ENCODE results near the gene KRT40.

KRT40 gene

DNA sequence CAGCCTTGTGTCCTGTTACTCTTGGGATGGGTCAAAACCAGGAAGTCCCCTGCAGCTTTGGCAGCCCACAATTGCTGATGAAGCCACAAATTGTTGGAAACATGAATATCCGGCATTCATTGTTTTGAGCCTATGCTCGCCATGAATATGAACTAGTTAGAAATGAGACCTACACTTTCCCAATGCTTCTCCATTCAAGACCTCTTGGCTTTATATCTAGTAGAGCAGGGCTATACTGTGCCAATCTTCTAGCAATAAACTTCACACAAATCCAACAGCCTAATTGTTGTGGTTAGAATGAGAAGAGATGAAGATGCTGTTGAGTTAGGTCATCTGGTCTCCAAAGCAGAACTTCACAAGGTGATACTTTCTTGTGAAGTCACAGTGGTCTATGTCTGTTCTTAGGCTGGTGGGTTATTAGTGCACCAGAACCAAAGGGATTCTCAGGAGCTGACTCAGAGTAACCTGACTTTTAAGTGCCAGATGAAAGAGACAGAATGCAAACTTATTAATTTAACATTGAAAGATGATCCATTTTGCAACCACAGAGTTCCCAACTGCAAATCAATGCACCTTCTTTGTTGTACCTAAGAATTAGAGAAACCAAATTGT, 33.0 kb downstream of the KRT40 start:
- no peak for DNase-seq

DNA sequence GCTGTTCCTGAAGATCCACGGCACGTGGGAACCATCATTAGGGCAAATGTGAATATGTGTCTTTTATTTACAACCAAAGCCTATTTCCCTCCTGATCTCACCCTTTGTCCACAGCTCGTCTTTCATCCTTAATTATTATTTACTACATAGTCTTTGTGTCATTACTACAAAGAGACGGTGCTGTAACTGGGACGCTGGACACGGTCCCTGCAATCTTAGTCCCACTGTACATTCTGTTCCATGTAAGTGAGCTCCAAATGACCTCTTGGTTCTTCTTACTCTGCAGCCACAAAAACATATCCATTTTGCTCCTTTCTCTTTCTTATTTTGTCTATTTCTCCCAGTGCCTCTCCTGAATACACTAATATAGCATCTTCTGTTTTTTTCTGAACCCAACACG, 34.0 kb downstream of the KRT40 start:
- DNase-seq = peak; percentile 43

DNA sequence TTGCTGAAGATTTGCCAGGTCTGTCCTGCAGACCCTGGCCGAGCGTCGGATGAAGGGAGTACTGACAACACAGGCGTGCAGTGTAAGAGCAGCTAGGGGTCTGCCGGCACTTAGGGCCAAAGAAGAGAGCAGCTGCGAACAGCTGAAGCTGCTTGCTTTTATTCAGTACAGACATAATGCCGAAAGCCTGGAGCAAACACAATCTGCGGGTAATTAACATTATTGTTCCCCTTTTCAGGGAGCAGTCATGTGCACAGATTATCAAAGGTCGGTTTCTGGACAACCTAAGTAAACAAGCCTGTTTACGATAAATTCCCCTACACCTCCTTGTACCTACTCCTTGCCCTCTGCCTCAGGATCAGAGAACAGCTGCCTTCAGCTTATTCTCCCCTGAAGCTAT, 34.7 kb downstream of the KRT40 start:
- peak; percentile 71 for DNase-seq

DNA sequence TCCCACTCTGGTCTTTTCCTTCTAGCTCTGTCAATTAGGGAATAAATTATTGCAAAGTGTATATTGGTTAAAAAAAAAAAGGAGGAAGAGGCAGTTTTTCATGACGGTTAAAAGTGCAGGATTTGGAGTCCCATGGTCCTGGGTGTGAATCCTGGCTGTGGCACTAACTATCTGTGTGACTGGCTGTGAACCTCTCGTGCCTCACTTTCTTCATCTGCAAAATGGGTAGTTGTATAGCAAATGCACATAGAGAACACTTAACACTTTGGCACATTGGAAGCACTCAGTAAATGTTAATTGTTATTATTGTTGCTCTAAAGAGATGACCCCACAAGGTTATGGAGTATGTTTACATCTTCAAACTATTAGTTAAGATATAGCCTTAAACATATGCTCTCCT, 36.2 kb downstream of the KRT40 start:
- no peak for DNase-seq

DNA sequence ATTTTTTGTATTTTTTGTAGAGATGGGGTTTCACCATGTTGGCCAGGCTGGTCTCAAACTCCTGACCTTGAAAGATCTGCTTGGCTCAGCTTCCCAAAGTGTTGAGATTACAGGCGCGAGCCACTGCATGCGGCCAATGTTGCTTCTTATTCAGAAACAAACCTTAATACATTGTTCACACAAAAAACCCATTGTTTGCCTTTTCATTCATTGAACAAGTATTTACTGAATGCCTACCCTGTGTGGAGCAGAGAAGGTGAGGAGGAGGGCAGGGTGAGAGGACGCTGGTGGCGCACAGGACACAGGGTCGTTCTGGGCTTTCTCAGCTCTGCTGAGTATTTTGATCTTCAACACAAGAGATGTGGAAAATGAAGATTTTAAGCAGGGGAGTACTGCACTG, 38.7 kb downstream of the KRT40 start:
- DNase-seq = no peak

DNA sequence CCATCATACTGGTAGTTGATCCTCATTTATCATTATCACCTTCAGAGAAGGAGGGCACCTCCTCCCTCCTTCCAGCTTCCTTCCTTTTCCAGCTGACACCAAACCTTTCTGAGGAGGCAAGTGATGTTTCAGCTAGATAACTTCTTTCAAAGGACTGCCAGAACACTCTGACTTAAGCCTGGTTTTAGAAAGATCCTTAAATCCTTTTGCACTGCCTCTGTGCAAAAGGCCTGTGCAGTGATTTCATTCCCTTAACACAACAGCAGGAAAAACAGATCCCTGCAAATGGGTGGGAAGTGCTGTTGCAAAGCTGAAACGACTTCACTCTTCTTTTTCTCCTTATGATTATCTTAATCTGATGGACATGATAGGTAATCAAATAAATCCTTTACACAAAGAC, 39.6 kb downstream of the KRT40 start:
- DNase-seq = no peak

DNA sequence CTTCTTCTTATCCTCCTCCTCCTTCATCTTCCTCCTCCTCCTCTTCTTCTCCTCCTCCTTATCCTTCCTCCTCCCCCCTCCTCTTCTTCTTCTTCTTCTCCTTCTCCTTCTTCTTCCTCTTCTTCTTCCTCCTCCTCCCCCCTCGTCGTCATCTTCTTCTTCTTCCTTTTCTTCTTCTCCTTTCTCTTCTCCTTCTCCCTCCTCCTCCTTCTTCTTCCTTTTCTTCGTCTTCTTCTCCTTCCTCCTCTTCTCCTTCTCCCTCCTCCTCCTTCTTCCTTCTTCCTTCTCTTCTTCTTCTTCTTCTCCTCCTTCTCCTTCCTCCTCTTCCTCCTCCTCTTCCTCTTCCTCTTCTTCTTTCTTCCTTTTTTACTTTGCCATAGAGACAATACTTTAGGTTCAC, 41.6 kb downstream of the KRT40 start:
- no peak for DNase-seq

DNA sequence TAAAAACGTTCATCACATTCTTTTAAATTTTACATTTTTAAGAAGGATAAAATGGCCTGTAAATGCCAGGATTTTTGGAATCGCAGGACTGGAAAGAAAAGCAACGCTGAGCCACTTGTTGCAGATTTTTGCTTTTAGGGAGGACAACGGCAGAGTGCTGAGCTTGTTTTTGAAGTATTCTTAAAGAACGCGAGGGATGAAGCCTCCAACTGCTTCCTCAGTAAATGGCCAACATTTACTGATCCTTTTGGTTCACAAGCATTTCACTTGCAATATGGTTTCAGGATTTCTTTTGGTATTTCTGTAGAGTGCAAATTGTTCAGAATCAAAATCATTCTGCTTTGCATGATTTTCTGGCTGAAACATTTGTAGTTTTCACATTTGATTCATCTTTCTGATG, 43.9 kb downstream of the KRT40 start:
- DNase-seq = no peak

DNA sequence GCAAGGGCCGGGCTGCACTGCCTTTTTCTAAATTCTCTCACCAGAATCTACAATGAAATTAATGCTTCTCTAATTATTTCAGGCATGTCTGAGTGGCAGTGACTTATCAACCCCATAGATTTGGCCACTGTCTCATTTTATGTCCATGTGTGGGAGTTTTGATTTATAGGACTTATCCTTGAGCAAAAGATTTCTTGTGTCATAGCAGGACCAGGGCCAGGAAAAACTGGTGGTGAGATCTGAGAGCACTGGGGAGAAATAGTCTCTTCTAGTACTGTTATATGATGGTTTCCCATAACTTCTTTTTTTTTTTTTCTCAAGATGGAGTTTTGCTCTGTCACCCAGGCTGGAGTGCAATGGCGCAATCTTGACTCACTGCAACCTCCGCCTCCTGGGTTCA, 45.1 kb downstream of the KRT40 start:
- no peak for DNase-seq

DNA sequence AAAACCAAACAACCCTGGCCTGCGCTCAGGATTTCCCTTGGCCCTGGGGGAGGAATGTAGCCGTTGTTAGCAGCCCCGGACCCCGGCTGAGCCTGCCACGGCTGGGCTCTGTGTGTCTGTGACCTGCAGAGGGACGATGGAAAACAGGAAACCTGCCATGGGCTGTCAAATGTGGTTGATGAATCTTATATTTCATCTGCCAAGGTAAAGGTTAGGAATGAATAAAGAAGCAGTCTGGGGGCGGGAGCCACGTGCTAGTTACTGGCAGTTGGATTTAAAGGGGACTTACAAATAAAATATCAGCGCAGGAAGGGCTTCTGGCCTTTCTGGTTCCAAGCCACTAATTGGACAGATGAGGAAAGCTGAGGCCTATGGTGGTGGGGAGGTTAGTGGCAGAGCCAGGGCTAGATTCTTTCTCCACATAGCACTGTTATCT, 46.7 kb downstream of the KRT40 start, which contains the start of gene KRT23:
Gene KRT23, minus strand, starts transcription at position 263 of the 436 bp plus-strand sequence. CDS start 1,043 bp downstream, outside the sequence.
- no peak for DNase-seq

DNA sequence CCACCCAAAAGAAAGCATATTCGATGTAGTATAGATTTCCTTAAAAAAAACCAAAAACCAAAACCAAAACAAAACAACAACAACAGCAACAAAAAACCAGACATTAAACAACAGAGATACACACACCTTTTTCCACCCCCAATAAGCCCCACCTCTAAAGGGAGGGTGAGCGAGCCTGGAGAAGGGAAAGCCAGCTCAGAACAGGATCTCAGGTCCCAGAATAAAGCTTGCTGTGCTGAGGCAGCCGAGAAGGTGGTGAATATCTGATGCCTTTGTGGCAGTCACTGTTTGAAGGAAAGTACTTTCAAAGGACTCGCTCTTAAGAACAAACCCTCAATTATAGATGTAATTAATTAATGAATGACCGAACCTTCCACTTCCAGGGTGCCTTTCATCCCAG, 47.1 kb downstream of the KRT40 start:
- no peak for DNase-seq

DNA sequence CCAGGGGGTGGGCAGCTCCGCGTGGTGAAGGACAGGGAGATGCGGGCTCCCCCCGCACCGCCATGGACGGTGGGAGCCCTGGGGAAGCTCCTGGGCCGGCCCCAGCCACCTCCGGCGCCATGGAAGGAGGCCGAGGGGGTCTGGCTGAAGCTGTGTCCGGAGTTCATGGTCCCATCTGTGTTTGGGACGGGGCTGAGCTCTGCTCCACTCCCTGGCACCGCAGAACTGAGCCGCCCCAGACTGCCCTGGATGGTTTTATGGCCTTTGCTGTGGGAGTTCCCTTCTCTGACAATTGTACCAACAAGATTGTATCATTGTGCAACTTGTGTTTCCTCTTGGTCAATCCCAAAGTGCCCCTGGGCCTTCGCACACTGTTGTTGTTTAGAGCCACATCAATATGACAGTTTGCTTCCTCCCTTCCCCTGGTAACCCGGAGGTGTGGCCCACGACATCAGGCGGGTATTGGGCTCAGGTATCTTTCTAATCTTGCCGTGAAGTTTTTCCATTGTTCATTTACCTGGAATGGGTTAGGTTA, 47.6 kb downstream of the KRT40 start:
- DNase-seq = no peak

DNA sequence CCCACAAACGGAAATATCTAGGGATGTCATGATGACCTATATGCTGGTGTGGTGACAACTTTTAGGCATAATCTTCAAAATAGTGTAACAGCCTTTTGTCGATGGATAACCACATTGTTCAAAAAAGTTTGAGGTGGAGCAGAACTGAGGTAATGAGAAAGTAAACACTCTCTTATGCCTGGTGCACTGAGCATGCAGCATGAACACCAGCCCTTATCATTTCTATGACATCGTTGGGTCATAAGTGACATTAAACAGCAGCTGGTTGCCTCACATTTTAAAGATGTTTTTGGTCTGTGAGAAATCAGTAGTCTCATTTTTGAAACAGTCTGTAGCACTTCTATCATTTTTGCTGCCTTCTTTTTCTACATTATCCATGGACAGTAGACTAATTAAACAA, 48.5 kb downstream of the KRT40 start:
- DNase-seq = no peak

DNA sequence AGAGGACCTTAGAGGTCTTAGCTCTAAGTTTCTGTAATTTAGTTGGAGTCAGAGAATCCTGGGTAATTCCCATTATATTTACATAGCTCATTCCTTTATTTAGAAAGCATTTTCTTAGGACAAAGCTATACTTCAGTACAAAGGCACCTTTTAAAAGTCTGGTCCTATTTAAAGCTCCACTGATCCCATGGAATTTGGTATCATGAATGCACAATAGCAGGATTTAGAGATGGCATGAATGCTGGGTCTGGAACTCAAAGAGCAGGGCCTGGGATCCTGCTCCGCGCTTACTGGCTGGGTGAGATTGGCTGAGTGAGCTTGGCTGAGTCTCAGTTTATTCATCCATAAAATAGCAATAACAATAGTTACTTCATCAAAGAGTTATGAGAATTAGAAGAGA, 51.5 kb downstream of the KRT40 start:
- DNase-seq = no peak

DNA sequence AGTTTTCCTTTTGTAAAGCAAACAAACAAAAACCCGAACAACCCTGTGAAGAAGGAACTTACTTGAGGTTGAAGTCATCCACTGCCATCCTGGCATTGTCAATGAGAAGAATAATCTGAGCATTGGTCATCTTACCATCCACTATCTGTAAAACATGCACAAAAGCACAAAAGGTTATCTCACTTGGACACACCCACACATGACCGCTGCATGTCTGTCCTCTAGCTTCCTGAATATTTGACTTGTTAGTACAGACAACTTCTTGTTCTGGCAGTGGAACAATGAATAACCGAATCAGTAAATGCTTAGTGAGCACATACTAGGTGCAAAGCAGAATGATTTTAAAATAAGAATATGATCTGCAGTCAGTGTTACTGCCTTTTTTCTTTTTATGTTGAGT, 52.8 kb downstream of the KRT40 start:
- DNase-seq = no peak
